Activated CD4-positive, alpha-beta T cell treated with anti-CD3 and anti-CD28 coated beads, Interleukin-2, amount 10 ng/mL, durations not matched to agents 7 days and 5 days (primary cell): ENCODE data around the gene HCFC1. TPM values are rescaled to one million over a fixed set of nuclear protein-coding genes. Genes with fewer than 3 reads are reported as not detected.
"Not testable (repeated sequence)": the region's sequence is repeated elsewhere in the genome, so short reads cannot be mapped to it uniquely, and the experiment has no call there.

Source experiments
- CTCF ChIA-PET: fragments of 350-600 bp; sonication (Branson Sonifier 250); formaldehyde crosslinking; loops from one replicate; lab custom pipeline; 2021; ENCODE audit warnings: antibody characterized with exemption; lab: Charles Lee
- POLR2A ChIA-PET: fragments of 350-600 bp; sonication (Branson Sonifier 250); formaldehyde crosslinking; loops from one replicate; lab custom pipeline; 2021; ENCODE audit warnings: antibody characterized with exemption; lab: Charles Lee
- DNase-seq: peaks from one replicate; pipeline ENCODE4 v3.0.0-alpha.2; 2020
- H3K27ac Mint-ChIP-seq: one replicate; pipeline ENCODE4 v1.8.0; 2021; ENCODE audit warnings: mild to moderate bottlenecking, moderate library complexity, mixed read lengths
- H3K27me3 Mint-ChIP-seq: one replicate; pipeline ENCODE4 v1.8.0; 2021; ENCODE audit warnings: mixed read lengths
- H3K36me3 Mint-ChIP-seq: one replicate; pipeline ENCODE4 v1.8.0; 2021; ENCODE audit warnings: low read depth, mixed read lengths
- H3K4me1 Mint-ChIP-seq: one replicate; pipeline ENCODE4 v1.8.0; 2021; ENCODE audit warnings: mixed read lengths
- H3K4me3 Mint-ChIP-seq: one replicate; pipeline ENCODE4 v1.8.0; 2021; ENCODE audit warnings: mild to moderate bottlenecking, moderate library complexity, mixed read lengths
- H3K9me3 Mint-ChIP-seq: one replicate; pipeline ENCODE4 v1.8.0; 2021; ENCODE audit warnings: mixed read lengths
- total RNA-seq, 2 experiments: library from RNA; stranded (reverse); gene quantifications; one replicate each; pipeline ENCODE4 v1.2.3, GENCODE V29; 2021

The HCFC1 gene
- total RNA-seq, 2 experiments from 2014 or later, result 116 to 121 TPM

- Mint-ChIP-seq H3K36me3 (peaks cover 2% of the 10 kb centered on the region), H3K4me3 (no peak overlapping the region), H3K9me3 (no peaks in the 10 kb centered on the region), H3K4me1 (peaks cover 20% of the 10 kb centered on the region), H3K27me3 (no peaks in the 10 kb centered on the region), H3K27ac (no peak overlapping the region)
- CTCF ChIA-PET, result interaction anchor here (0.9 kb wide), 1 partner anchor 50 kb away, joined by 4 read pairs; no protein-coding TSS in a partner anchor
- no peak for DNase-seq
- POLR2A ChIA-PET, result interaction anchor here (0.6 kb wide), 1 partner anchor 67 kb away, joined by 5 read pairs; no protein-coding TSS in a partner anchor
Observed at GRCh38 chrX:154000051-154000450, 28.4 kb upstream of the HCFC1 start.

DNA sequence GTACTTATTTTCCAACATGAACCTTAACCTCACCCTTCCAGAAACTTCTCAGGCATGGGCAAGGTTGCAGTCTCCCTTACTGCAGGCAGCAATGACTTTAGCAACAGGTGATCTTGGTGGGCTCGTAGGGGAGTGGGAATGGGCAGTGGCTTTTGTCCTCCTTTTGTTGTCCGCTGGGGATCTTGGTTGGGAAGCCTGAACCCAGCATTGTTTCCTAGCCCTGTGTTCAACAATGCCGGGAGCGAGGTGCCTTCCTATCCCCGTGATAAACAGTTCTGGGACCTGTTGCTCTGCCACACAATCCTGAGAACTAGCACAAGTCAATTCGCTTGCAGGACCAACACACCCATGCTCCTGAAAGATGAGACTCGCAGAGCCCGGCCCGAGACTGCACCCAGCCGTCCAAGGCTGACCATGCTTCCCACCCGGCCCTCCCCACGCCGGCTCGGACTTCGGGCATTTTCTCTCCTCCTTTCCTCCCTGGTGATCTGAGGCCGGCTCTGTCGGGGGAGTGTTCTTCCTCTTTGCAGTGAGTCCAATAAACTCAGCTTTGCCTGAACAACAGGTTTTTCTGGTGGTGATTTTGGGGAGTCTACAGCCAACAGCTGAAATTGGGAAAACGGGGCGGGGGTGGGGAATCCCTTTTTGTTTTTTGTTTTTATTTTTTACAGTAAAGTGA lies 27.9 kb upstream of the HCFC1 start:
- POLR2A ChIA-PET, result no interaction called here
- peaks cover 2% of the 10 kb centered on the region for H3K36me3 Mint-ChIP-seq
- CTCF ChIA-PET, result interaction anchor here (0.9 kb wide), 1 partner anchor 50 kb away, joined by 4 read pairs; no protein-coding TSS in a partner anchor
- no peak for DNase-seq
- no peaks in the 10 kb centered on the region for H3K27me3 Mint-ChIP-seq
- H3K27ac Mint-ChIP-seq, result no peak overlapping the region
- H3K4me1 Mint-ChIP-seq, result peaks cover 20% of the 10 kb centered on the region
- no peak overlapping the region for H3K4me3 Mint-ChIP-seq
- no peaks in the 10 kb centered on the region for H3K9me3 Mint-ChIP-seq

- peaks cover 6% of the 10 kb centered on the region for H3K4me1 Mint-ChIP-seq
- ChIA-PET POLR2A (no interaction called here), CTCF (interaction anchor here (1.0 to 1.9 kb wide), 2 partner anchors 18 to 98 kb away, joined by 3 to 6 read pairs; no protein-coding TSS in a partner anchor)
- no peaks in the 10 kb centered on the region for H3K9me3 Mint-ChIP-seq
- H3K27me3 Mint-ChIP-seq, result no peaks in the 10 kb centered on the region
- no peak overlapping the region for H3K4me3 Mint-ChIP-seq
- DNase-seq, result no peak
- no peak overlapping the region for H3K27ac Mint-ChIP-seq
- H3K36me3 Mint-ChIP-seq, result no peaks in the 10 kb centered on the region
Observed at GRCh38 chrX:153995504-153995903, 23.9 kb upstream of the HCFC1 start.

- H3K9me3 Mint-ChIP-seq, result not testable (repeated sequence)
Observed at GRCh38 chrX:153994398-153994797, 22.8 kb upstream of the HCFC1 start.

GRCh38 chrX:153993978-153994377 lies 22.4 kb upstream of the HCFC1 start:
- no peaks in the 10 kb centered on the region for H3K36me3 Mint-ChIP-seq
- H3K4me3 Mint-ChIP-seq, result no peak overlapping the region
- ChIA-PET CTCF (no interaction called here), POLR2A (no interaction called here)
- peak overlapping the region; percentile 46 for H3K27ac Mint-ChIP-seq
- peaks cover 18% of the 10 kb centered on the region for H3K4me1 Mint-ChIP-seq
- DNase-seq, result no peak
- no peaks in the 10 kb centered on the region for H3K27me3 Mint-ChIP-seq
- H3K9me3 Mint-ChIP-seq, result no peaks in the 10 kb centered on the region

More at GRCh38 chrX:153994398-153994797, 22.8 kb upstream of the HCFC1 start:
- H3K4me3 Mint-ChIP-seq, H3K27me3 Mint-ChIP-seq, H3K36me3 Mint-ChIP-seq, DNase-seq, H3K27ac Mint-ChIP-seq, POLR2A ChIA-PET: not testable (repeated sequence)
- H3K4me1 Mint-ChIP-seq, result peaks cover 16% of the 10 kb centered on the region
- CTCF ChIA-PET, result interaction anchor here (1.0 kb wide), 1 partner anchor 10 kb away, joined by 3 read pairs; no protein-coding TSS in a partner anchor

DNA sequence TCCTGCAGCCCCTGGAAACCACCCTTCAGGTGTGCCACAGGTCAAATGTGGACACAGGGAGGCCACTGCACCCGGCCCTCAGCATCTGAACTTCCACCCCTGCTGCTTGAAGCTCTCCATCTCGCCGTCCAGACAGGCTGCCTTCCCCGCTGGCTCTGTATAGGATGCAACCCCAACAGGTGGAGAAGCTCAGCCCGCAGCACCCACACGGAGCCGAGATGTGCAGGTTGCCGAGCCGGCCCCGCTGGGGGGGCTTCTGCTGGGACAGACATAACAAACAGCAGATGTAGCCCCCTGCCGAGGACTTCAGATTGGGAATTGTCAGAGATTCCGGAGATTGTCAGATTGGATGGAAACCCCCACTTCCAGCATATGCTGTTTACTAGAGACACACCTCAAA lies 21.5 kb upstream of the HCFC1 start:
- Mint-ChIP-seq H3K36me3 (no peaks in the 10 kb centered on the region), H3K9me3 (no peaks in the 10 kb centered on the region), H3K27ac (no peak overlapping the region), H3K4me1 (peaks cover 20% of the 10 kb centered on the region), H3K4me3 (no peak overlapping the region), H3K27me3 (no peaks in the 10 kb centered on the region)
- ChIA-PET CTCF (no interaction called here), POLR2A (no interaction called here)
- DNase-seq, result no peak

DNA sequence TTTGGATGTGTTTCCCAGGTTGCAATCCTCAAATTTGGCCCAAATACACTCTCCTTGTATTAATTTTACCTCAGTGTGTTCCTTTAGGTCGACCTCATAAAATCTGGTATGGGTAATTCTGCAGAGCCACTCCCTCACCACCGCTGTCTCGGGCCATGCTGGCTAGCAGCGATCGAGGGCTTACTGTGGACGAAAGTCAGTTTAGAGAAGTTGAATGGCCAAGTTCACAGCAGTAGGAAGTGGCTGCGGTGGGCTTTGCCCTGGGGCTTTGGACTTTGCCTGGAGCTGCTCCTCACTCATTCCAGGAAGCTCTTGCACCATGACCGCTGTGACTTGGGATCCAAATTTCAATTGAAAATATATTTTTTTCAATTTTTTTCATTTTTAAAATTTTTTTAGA lies 20.6 kb upstream of the HCFC1 start:
- no peak for DNase-seq
- Mint-ChIP-seq H3K27ac (no peak overlapping the region), H3K9me3 (no peaks in the 10 kb centered on the region), H3K4me1 (peaks cover 22% of the 10 kb centered on the region), H3K36me3 (no peaks in the 10 kb centered on the region), H3K4me3 (no peak overlapping the region), H3K27me3 (no peaks in the 10 kb centered on the region)
- ChIA-PET CTCF (no interaction called here), POLR2A (no interaction called here)

- no peaks in the 10 kb centered on the region for H3K27me3 Mint-ChIP-seq
- peak overlapping the region; percentile 66 for H3K27ac Mint-ChIP-seq
- no peaks in the 10 kb centered on the region for H3K9me3 Mint-ChIP-seq
- H3K36me3 Mint-ChIP-seq, result no peaks in the 10 kb centered on the region
- no peak overlapping the region for H3K4me3 Mint-ChIP-seq
- H3K4me1 Mint-ChIP-seq, result peaks cover 30% of the 10 kb centered on the region
- no peak for DNase-seq
- ChIA-PET POLR2A (no interaction called here), CTCF (interaction anchor here (0.6 kb wide), 1 partner anchor 1185 kb away, joined by 3 read pairs; no protein-coding TSS in a partner anchor)
Observed at GRCh38 chrX:153991013-153991580, 19.5 kb upstream of the HCFC1 start.

DNA sequence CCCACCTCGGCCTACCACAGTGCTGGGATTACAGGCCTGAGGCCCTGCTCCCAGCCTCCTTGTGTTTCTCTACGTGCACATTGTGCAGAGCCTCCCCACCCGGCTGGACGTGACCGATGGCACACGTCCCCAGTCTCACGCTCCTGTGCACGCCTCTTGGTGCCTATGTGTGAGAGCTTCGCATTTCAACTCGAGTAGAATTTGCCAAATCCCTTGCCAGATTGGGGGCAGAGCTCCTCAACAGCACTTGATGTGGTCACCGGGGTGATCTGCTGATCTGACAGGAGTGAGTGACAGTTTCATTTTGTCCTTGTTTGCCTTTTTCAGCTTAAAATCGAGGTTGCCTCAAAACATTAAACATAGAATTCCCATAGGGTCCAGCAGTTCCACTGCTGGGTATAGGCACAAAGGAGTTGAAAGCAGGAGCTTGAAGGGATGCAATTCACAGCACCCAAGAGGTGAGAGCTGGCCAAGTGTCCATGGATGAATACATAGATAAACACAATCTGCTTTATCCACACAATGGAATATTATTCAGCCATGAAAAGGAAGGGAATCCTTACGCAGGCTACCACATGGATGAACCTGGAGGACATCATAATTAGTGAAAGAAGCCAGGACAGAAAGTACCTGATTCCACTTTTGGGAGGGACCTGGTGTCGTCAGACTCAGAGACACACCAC lies 18.5 kb upstream of the HCFC1 start:
- ChIA-PET CTCF (interaction anchor here (0.7 to 1.7 kb wide), 5 partner anchors 9 to 23 kb away, joined by 3 to 6 read pairs (median 4); no protein-coding TSS in a partner anchor), POLR2A (no interaction called here)
- peak overlapping the region; percentile 82 for H3K27ac Mint-ChIP-seq
- no peaks in the 10 kb centered on the region for H3K36me3 Mint-ChIP-seq
- no peaks in the 10 kb centered on the region for H3K9me3 Mint-ChIP-seq
- peak; percentile 34 for DNase-seq
- H3K4me3 Mint-ChIP-seq, result no peak overlapping the region
- H3K4me1 Mint-ChIP-seq, result peaks cover 30% of the 10 kb centered on the region
- no peaks in the 10 kb centered on the region for H3K27me3 Mint-ChIP-seq

- POLR2A ChIA-PET, result no interaction called here
- H3K27ac Mint-ChIP-seq, result peak overlapping the region; percentile 54
Observed at GRCh38 chrX:153988493-153988892, 16.9 kb upstream of the HCFC1 start.

GRCh38 chrX:153984351-153985178 lies 12.9 kb upstream of the HCFC1 start:
- peak overlapping the region; percentile 97 for H3K27ac Mint-ChIP-seq
- peak overlapping the region; percentile 77 for H3K4me3 Mint-ChIP-seq
- H3K4me1 Mint-ChIP-seq, result peaks cover 62% of the 10 kb centered on the region
- CTCF ChIA-PET, result interaction anchor here (1.2 to 2.1 kb wide), 2 partner anchors 21 to 25 kb away, joined by 3 to 4 read pairs; no protein-coding TSS in a partner anchor
- H3K9me3 Mint-ChIP-seq, result no peaks in the 10 kb centered on the region
- H3K27me3 Mint-ChIP-seq, result no peaks in the 10 kb centered on the region
- H3K36me3 Mint-ChIP-seq, result peaks cover 8% of the 10 kb centered on the region
- POLR2A ChIA-PET, result no interaction called here
- DNase-seq, result peak; percentile 46

More at GRCh38 chrX:153988493-153988892, 16.9 kb upstream of the HCFC1 start:
- Mint-ChIP-seq H3K36me3 (no peaks in the 10 kb centered on the region), H3K4me3 (no peak overlapping the region), H3K27me3 (no peaks in the 10 kb centered on the region), H3K9me3 (no peaks in the 10 kb centered on the region), H3K4me1 (peaks cover 46% of the 10 kb centered on the region)
- CTCF ChIA-PET, result interaction anchor here (1.7 kb wide), 1 partner anchor 22 kb away, joined by 6 read pairs; no protein-coding TSS in a partner anchor
- no peak for DNase-seq

GRCh38 chrX:153983321-153983801 lies 11.7 kb upstream of the HCFC1 start:
- H3K4me3 Mint-ChIP-seq, result peak overlapping the region; percentile 38
- H3K27me3 Mint-ChIP-seq, result no peaks in the 10 kb centered on the region
- CTCF ChIA-PET, result no interaction called here
- no peak for DNase-seq
- peak overlapping the region; percentile 97 for H3K27ac Mint-ChIP-seq
- no peaks in the 10 kb centered on the region for H3K9me3 Mint-ChIP-seq
- POLR2A ChIA-PET, result no interaction called here
- H3K36me3 Mint-ChIP-seq, result peaks cover 8% of the 10 kb centered on the region
- H3K4me1 Mint-ChIP-seq, result peaks cover 58% of the 10 kb centered on the region
